IPS-18a (cell line): ENCODE data around the gene ANKRD6.
"Not testable (repeated sequence)": the region's sequence is repeated elsewhere in the genome, so short reads cannot be mapped to it uniquely, and the experiment has no call there.

ENCODE experiments used
- H3K27ac ChIP-seq: one replicate; pipeline ENCODE4 v1.5.1; 2013; ENCODE audit warnings: low read length
- H3K27me3 ChIP-seq: one replicate; pipeline ENCODE4 v1.6.1; 2013; ENCODE audit warnings: mild to moderate bottlenecking, low read length; ENCODE audit not compliant: control insufficient read depth, insufficient read depth
- H3K36me3 ChIP-seq: one replicate; pipeline ENCODE4 v1.6.1; 2013; ENCODE audit warnings: low read depth, low read length; ENCODE audit not compliant: control insufficient read depth
- H3K4me1 ChIP-seq: one replicate; pipeline ENCODE4 v1.6.1; 2013; ENCODE audit warnings: low read depth, low read length; ENCODE audit not compliant: control insufficient read depth
- H3K4me3 ChIP-seq: one replicate; pipeline ENCODE4 v1.5.1; 2013; ENCODE audit warnings: low read length
- H3K9ac ChIP-seq: one replicate; pipeline ENCODE4 v1.6.1; 2013; ENCODE audit warnings: mild to moderate bottlenecking, low read length, moderate library complexity
- H3K9me3 ChIP-seq: one replicate; pipeline ENCODE4 v1.6.1; 2013; ENCODE audit warnings: low read depth, low read length; ENCODE audit not compliant: control insufficient read depth

Gene ANKRD6

GRCh38 chr6:89432875-89433251 lies at the start of gene ANKRD6:
Gene ANKRD6, plus strand, starts transcription at chr6:89433152. Its CDS starts 133,825 bp downstream, at chr6:89566977.
- no peaks in the 10 kb centered on the region for H3K9me3 ChIP-seq
- H3K27me3 ChIP-seq: peaks cover 26% of the 10 kb centered on the region
- no peaks in the 10 kb centered on the region for H3K36me3 ChIP-seq
- H3K9ac ChIP-seq: peak within 1 kb of the TSS; percentile 15
- peaks cover 6% of the 10 kb centered on the region for H3K4me1 ChIP-seq
- H3K4me3 ChIP-seq: peak within 1 kb of the TSS; percentile 54
- H3K27ac ChIP-seq: no peak within 1 kb of the TSS

DNA sequence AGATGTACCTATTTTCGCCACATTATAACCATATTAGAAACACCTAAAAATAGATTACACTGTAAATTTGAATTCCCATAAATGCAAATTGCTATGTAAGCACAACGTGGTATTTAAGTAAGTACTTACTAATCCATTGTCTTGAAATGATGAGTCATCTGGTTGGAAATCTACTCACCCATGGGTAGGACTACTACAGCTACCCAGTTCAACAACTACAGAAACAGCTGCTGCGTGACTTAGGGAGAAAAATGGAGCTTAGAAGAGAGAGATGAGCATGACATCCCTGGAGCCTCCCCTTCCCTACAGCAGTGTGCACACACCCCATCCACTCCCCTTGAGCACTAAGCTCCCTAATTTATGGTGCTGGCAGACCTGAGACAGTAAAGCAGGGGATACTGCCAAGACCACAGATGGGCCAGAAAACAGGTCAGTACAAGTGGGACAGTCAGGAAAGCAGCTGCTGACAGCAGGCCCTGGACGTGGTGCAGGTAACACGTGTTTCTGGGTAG lies 47.7 kb upstream of the ANKRD6 start:
- Histone ChIP-seq H3K9ac (no peak overlapping the region), H3K9me3 (no peaks in the 10 kb centered on the region), H3K4me1 (no peaks in the 10 kb centered on the region), H3K27me3 (no peaks in the 10 kb centered on the region), H3K27ac (no peak overlapping the region), H3K36me3 (no peaks in the 10 kb centered on the region), H3K4me3 (no peak overlapping the region)

DNA sequence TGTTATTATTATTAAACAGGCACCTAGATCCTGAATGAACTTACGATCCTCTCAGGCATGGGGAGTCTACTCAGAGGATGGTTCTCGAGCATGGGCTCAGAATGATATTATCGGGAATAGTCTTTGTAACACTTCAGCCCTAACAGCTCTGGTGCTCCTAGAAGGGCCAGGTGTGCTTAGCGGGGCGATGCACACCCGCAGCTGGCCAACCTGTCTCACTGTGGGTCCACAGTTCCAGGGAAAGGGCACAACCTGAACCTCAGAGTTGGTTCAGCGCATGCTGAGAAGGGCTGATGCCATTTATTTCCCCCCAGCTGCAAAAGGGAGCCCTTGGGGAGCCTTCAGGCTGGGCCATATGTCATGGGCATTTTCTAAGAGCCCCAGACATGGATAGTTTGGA lies 47.1 kb upstream of the ANKRD6 start:
- no peak overlapping the region for H3K27ac ChIP-seq
- H3K27me3 ChIP-seq: no peaks in the 10 kb centered on the region

GRCh38 chr6:89386917-89387491 lies 45.9 kb upstream of the ANKRD6 start:
- H3K9me3 ChIP-seq: no peaks in the 10 kb centered on the region
- no peaks in the 10 kb centered on the region for H3K4me1 ChIP-seq
- H3K27ac ChIP-seq: no peak overlapping the region
- no peak overlapping the region for H3K4me3 ChIP-seq
- no peaks in the 10 kb centered on the region for H3K27me3 ChIP-seq
- H3K36me3 ChIP-seq: no peaks in the 10 kb centered on the region
- H3K9ac ChIP-seq: no peak overlapping the region

More for the DNA sequence above, 47.1 kb upstream of the ANKRD6 start:
- no peaks in the 10 kb centered on the region for H3K4me1 ChIP-seq
- H3K9ac ChIP-seq: no peak overlapping the region
- H3K9me3 ChIP-seq: no peaks in the 10 kb centered on the region
- no peak overlapping the region for H3K4me3 ChIP-seq
- H3K36me3 ChIP-seq: no peaks in the 10 kb centered on the region

DNA sequence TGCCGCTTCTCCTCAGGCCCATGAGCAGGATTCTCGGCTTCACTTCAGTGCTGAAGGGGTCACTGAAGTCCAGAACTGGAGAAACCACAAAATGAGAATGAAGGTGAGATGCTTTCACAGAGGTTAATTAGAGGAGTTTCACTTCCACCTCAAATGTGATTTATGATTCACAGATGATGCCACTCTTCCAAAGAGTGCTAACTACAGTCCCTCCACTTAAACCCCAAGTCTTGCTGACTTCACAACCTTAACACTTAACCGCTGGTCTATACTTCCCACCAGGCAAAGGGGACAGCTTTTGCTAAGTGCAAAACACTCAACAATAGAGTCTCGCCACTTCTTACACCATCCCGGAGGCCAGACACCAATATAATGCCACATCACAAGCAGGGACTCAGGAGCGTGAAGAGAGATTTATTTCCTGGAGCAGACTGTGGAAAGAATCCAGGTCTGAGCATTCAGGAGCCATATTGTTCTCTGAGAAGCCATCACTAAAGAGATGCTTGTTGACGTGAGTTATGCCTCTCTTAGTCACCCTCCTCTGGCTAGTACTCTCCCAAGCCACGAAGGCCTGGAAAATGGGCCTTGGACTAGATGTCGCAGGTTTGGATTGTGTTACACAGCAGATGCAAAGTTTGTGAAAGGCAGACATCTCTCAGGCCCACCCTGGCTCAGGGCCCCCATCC lies 45.3 kb upstream of the ANKRD6 start:
- Histone ChIP-seq H3K27me3 (no peaks in the 10 kb centered on the region), H3K4me3 (no peak overlapping the region), H3K9ac (no peak overlapping the region), H3K27ac (no peak overlapping the region), H3K36me3 (no peaks in the 10 kb centered on the region), H3K9me3 (no peaks in the 10 kb centered on the region), H3K4me1 (no peaks in the 10 kb centered on the region)

DNA sequence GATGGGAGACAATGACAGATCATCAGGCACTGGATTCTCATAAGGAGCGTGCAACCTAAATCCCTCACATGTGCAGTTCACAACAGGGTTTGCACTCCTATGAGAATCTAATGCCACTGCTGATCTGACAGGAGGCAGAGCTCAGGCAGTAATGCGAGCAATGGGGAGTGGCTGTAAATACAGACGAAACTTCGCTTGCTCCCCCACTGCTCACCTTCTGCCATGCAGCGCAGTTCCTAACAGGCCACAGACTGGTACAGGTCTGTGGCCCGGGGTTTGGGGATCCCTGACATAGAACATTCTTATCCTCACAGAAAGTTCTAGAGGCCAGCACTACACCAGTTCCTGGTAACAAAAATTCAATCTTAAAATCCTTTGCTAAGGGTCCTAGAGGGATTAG lies 44.1 kb upstream of the ANKRD6 start:
- Histone ChIP-seq H3K4me3 (no peak overlapping the region), H3K36me3 (no peaks in the 10 kb centered on the region), H3K27ac (no peak overlapping the region), H3K4me1 (no peaks in the 10 kb centered on the region), H3K27me3 (no peaks in the 10 kb centered on the region), H3K9me3 (no peaks in the 10 kb centered on the region), H3K9ac (no peak overlapping the region)

DNA sequence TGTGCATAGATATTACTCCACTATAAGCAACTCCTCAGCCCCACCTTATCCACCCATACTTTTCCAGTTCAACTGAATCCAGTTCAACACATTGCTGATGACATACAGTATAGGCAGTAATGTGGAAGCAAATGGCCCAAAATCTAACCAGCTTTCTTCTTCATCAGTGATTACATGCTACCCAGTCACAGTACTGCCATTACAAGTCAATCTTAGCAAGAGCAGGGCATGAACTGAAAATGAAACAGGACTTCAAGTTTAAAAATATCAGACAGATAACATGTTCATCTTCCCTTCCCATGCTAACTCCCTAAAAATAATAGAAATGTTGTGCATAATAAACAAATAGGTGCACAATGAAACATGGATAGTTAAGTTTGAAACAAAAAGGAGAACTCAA lies 40.1 kb upstream of the ANKRD6 start:
- Histone ChIP-seq H3K27ac (no peak overlapping the region), H3K4me1 (no peaks in the 10 kb centered on the region), H3K36me3 (no peaks in the 10 kb centered on the region), H3K4me3 (no peak overlapping the region), H3K9me3 (no peaks in the 10 kb centered on the region), H3K27me3 (no peaks in the 10 kb centered on the region), H3K9ac (no peak overlapping the region)

- H3K27me3 ChIP-seq: no peaks in the 10 kb centered on the region
- no peaks in the 10 kb centered on the region for H3K36me3 ChIP-seq
- no peak overlapping the region for H3K9ac ChIP-seq
- H3K9me3 ChIP-seq: no peaks in the 10 kb centered on the region
- no peak overlapping the region for H3K27ac ChIP-seq
- H3K4me3 ChIP-seq: no peak overlapping the region
- H3K4me1 ChIP-seq: no peaks in the 10 kb centered on the region
These were observed 39.3 kb upstream of the ANKRD6 start for GRCh38 chr6:89393659-89394058.

DNA sequence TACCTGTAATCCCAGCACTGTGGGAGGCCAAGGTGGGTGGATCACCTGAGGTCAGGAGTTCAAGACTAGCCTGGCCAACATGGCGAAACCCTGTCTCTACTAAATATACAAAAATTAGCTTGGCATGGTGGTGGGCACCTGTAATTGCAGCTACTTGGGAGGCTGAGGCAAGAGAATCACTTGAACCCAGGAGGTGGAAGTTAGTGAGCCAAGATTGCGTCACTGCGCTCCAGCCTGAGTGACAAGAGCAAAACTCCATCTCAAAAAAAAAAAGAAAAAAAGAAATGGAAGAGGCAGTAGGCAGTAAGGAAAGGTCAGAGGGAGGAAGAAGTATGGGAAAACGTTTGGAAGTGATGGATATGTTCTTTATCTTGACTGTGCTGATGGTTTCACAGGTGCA lies 35.1 kb upstream of the ANKRD6 start:
- not testable (repeated sequence) for H3K9ac ChIP-seq, H3K4me3 ChIP-seq, H3K36me3 ChIP-seq, H3K27me3 ChIP-seq, H3K27ac ChIP-seq, H3K4me1 ChIP-seq, H3K9me3 ChIP-seq

- H3K4me3 ChIP-seq: no peak overlapping the region
- H3K9me3 ChIP-seq: no peaks in the 10 kb centered on the region
- H3K27ac ChIP-seq: no peak overlapping the region
- H3K27me3 ChIP-seq: no peaks in the 10 kb centered on the region
- no peaks in the 10 kb centered on the region for H3K36me3 ChIP-seq
- no peak overlapping the region for H3K9ac ChIP-seq
- no peaks in the 10 kb centered on the region for H3K4me1 ChIP-seq
These were observed 34.0 kb upstream of the ANKRD6 start for GRCh38 chr6:89398762-89399525.

DNA sequence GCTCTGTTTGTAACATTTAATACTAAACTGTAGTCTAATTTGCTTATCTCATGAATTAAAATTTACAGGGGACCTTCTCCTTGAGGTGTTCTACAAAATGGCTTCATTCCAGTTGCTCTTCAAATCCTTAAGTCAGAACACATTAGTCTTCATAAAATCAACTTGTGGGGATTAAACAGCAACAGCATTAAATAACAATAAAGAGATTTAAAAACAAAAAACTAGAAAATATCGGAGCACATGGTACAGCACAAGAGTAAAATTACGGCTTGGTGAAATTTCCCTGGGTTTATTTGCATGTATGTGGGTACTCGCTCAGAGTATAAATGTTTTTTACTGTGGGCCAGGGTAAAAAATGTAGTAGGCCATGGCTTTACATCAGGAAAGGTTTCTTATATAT lies 32.9 kb upstream of the ANKRD6 start:
- Histone ChIP-seq H3K4me3 (no peak overlapping the region), H3K36me3 (no peaks in the 10 kb centered on the region), H3K4me1 (no peaks in the 10 kb centered on the region), H3K9me3 (no peaks in the 10 kb centered on the region), H3K9ac (no peak overlapping the region), H3K27me3 (no peaks in the 10 kb centered on the region), H3K27ac (no peak overlapping the region)
